ENCODE results near the gene BMPR1A. TPM values are rescaled to one million over a fixed set of nuclear protein-coding genes. Genes with fewer than 3 reads are reported as not detected.

The BMPR1A gene
- total RNA-seq, 1 donor from 2014 or later, result 54.8 TPM

DNA sequence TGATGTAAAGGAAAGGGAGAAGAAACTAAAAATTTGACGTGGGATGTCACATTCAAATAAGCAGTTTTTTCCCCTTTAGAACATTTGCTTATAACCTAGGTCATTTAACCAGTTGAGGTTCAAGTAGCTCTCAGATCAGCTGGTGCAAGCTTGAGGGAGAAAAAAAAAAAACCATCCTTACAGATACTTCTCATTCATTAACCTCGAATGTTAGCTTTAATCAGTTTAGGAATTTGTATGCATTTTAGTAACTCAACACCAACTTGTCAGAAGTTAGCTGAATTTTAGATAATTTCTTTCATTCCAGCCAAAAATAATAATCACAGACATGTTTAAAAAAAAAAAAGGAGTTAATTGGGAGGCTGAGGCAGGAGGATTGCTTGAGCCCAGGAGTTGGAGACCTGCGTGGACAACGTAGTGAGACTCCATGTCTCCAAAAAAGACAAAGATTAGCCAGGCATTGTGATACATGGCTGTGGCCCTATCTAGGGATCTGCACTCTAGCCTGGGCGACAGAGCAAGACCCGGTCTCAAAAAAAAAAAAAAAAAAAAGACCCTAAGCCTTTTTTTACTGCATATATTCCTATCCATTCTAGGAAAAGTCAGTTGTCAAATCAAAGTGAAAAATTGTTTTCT lies 46.2 kb downstream of the BMPR1A start:
- DNase-seq (ENCODE audit: low spot score), result no peak

GRCh38 chr10:86803156-86803555 lies 46.7 kb downstream of the BMPR1A start:
- DNase-seq (ENCODE audit: low spot score), result no peak

DNA sequence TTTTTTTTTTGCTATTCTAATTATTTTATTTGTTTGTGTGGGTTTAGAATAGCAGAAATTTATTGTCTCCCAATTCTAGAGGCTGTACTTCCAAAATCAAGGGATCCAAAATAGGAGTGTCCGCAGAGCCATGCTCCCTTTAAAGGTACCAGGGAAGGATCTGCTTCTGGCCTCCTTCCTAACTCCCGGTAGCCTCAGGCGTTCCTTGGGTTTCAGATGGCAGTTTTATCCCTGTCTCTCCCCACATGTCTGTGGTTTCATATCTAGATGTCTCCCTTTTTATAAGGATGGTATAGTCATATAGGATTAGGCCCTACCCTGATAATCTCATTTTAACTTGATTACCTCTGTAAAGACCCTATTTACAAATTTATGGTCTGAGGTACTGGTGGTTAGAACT lies 48.4 kb downstream of the BMPR1A start:
- no peak for DNase-seq (ENCODE audit: low spot score)

DNA sequence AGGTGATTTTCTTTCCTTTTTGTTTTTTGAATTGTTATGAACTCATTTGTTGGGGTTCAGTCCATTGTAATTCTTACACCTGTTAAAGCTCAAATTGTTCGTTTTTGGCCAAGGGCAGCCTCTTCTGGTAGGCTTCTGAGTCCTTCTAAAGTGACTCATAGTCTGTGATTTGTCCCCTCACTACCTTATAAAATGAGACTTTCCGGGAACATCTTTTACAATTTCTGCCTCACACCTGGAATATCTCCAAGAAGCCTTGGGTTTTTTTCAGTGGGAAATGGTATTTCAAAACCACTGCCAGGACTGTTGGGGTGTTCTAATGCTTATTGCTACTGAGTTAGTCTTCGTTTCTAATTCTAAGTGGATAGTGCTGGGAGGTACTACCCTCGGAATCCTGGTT lies 56.7 kb downstream of the BMPR1A start:
- no peak for DNase-seq (ENCODE audit: low spot score)

DNA sequence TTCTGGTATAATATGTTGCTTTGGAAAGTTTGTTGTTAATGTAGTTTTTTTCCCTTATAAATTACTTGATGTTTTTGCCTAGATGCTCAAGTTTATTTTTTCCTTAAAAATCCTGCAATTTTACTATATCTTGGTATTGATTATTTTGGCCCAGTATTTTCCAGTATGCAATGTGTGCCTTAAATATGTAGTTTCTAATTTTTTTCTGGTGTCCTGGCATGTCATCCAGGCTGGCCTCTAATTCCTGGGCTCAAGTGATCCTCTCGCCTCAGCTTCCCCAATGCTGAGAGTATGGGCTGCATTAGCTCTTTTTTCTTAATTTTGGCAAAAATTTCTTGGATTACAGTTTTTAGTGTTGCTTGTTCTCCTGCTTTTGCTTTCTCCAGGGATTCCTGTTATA lies 57.6 kb downstream of the BMPR1A start:
- no peak for DNase-seq (ENCODE audit: low spot score)

DNA sequence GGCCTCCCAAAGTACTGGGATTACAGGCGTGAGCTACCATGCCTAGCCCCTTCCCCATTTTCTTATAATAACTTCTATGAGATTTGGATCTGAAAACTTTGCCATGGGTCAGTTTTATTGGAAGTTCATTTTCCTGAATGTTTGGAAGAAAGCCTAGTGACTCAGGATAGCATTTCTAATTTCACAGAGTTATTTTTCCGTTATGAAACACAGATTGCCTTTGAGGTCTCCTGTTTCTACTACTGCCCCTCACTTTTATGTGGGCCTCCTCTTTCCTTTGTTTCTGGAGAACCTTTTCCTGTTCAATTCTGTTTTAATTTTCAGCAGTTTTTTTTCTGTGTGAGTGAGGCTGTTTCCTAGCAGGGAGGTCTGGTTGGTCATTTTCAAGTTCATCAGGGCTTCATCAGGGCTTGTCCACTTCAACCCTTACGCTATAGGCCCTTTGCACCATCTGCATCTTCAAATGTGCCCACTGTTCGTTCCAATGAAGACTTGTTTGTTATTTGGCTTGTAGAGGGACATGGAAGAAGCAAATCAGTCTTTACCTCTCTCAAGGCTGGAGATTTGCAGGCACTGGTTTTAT lies 58.7 kb downstream of the BMPR1A start:
- DNase-seq (ENCODE audit: low spot score), result no peak

- no peak for DNase-seq (ENCODE audit: low spot score)
Measured at GRCh38 chr10:86815640-86816039, 59.2 kb downstream of the BMPR1A start.

- DNase-seq (ENCODE audit: low spot score), result no peak
Measured at GRCh38 chr10:86817246-86817645, 60.8 kb downstream of the BMPR1A start.

DNA sequence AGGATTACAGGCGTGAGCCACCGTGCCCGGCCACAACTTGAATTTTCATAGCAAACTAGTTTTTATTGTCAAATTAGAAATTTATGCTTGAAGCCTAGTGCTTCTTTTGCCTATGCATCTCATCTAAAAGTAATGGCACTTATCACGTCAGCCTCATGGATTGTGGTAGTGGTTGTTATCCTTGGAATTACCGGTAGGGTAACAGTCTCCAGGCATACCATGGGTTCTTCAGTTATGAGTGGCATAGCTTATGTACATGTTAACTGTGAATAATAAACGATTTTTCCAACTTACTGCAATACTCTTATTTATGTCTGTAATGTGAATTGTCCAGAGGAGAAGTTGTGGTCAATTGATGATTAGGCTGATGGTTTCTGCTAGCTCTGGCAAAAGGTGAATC lies 63.1 kb downstream of the BMPR1A start:
- DNase-seq (ENCODE audit: low spot score), result no peak

DNA sequence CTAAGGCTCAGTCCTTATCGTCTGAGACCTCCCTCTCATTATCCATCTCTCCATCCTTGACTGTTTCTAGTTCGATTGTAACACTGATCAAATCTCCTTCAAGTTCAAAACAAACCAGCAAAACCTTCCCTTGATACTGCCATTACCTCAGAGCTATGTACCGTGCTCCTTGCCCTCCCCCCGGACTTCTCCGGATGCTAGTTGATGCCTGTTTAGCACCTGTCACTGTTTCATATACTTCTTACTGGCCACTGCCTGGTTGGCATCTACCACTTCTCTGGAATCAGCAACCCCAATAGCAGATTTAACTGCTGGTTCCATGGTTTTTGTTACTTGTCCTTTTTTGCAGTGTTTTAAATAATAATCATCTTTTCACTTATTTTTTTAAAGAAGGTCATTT lies 64.1 kb downstream of the BMPR1A start:
- DNase-seq (ENCODE audit: low spot score), result no peak

DNA sequence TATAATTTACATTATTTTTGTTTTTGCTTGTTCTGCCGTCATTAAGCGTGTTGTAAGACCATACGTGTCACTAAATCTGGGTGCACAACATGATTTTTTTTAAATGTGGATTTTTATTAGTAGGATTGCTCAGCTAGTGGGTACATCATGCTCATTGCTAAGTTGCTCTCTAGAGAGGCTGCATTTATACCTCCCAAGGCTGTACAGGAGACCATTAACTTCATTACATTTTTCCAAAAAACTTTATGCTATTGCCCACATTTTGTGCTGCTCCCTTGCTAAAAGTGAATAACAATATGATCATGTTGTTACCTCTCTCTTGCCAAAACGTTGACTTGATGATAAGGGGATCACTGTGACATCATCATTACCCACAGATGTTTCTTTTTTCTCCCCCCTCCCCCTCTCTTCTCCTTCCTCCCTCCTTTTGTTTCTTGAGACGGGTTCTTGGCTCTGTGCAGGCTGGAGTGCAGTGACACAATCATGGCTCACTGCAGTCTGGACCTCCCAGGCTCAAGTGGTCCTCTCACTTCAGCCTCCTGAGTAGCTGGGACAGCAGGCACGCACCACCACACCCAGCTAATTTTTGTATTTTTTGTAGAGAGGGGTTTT lies 65.1 kb downstream of the BMPR1A start:
- no peak for DNase-seq (ENCODE audit: low spot score)

GRCh38 chr10:86823565-86823964 lies 67.1 kb downstream of the BMPR1A start:
- no peak for DNase-seq (ENCODE audit: low spot score)

- DNase-seq (ENCODE audit: low spot score), result no peak
Measured at GRCh38 chr10:86824151-86824550, 67.7 kb downstream of the BMPR1A start.

GRCh38 chr10:86825366-86825765 lies 68.9 kb downstream of the BMPR1A start:
- DNase-seq (ENCODE audit: low spot score), result no peak

GRCh38 chr10:86827639-86828038 lies 71.2 kb downstream of the BMPR1A start:
- DNase-seq (ENCODE audit: low spot score), result no peak

DNA sequence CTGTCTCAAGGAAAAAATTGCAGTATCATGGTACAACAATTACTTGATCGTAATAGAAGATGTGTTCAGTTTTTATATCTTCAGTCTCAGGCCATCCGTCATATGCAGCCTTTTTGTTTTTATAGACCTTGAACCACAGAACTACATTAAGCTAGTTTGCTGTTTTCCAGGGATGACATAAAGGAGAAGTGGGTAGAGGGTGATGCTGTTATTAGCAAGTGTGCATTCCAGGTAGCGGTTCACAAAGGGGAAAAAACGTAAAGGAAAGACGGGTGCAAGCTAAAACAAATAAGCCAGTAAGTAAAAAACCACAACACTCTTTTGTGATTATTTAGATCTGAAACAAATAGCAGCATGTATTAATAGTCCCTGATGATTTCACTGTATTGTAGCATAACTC lies 71.7 kb downstream of the BMPR1A start:
- DNase-seq (ENCODE audit: low spot score), result no peak

DNA sequence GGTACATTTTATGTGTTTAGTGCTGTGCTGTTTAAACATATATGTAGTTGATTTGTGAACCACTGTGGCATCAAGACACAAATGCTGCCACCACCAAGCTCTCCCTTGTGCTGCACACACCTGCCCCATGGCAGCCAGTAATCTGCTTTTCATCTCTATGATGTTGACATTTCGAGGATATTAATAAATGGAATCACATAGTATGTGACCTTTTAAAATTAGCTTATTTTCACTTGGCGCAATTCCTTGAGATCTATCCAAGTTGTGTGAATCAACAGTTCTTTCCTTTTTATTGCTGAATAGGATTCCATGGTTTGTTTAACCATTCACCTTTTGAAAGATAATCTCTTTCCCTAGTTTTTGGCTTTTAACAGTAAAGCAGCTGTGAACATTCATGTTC lies 73.1 kb downstream of the BMPR1A start:
- DNase-seq (ENCODE audit: low spot score), result no peak

- no peak for DNase-seq (ENCODE audit: low spot score)
Measured at GRCh38 chr10:86830043-86830591, 73.7 kb downstream of the BMPR1A start.

- DNase-seq (ENCODE audit: low spot score), result no peak
Measured at GRCh38 chr10:86833969-86834368, 77.5 kb downstream of the BMPR1A start.

DNA sequence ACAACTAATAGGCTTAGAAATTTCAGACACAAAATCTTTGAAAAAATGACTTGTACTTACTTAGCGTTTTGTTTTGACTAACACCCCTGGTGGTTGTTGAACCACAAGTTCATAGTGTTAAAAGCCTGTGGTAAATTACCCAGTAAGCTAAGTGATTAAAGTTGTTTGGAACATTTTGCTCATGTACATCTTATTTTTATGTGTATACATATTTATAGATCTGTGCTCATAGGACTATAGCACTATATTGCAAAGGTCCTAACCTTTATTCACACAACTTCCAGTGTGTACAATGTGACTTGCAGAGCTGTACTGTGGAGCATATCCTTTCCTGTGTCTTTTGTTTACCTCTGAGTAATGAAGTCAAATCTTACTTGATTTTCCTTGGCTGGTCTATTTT lies 79.6 kb downstream of the BMPR1A start:
- DNase-seq (ENCODE audit: low spot score), result no peak

- DNase-seq (ENCODE audit: low spot score), result no peak
Measured at GRCh38 chr10:86837663-86838062, 81.2 kb downstream of the BMPR1A start.

GRCh38 chr10:86840498-86840897 lies 84.1 kb downstream of the BMPR1A start:
- no peak for DNase-seq (ENCODE audit: low spot score)

DNA sequence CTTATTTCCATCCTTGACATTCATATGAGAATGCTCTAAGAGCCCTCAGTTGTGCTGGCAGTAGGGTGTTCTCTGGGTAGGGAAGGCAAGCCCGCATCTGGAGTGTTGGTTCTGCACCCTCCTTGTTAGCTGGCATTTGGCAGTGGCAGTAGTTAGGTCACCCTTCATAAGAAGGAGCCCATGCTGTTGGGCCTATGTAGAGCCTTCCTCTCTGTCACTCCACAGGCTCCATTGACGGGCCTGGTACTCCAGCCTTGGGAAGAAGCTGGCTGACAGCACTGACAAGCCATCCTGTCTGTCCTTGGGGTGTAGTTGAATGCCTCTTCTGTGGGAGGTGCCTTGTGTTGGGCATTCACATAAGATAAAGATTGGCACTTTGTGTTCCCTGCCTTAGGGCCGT lies 89.7 kb downstream of the BMPR1A start:
- DNase-seq (ENCODE audit: low spot score), result no peak

Measured in ureter (tissue), 1 donor.